ENCODE data around the gene ST3GAL2.
"Not testable (repeated sequence)": the region's sequence is repeated elsewhere in the genome, so short reads cannot be mapped to it uniquely, and the experiment has no call there.

ST3GAL2 gene

DNA sequence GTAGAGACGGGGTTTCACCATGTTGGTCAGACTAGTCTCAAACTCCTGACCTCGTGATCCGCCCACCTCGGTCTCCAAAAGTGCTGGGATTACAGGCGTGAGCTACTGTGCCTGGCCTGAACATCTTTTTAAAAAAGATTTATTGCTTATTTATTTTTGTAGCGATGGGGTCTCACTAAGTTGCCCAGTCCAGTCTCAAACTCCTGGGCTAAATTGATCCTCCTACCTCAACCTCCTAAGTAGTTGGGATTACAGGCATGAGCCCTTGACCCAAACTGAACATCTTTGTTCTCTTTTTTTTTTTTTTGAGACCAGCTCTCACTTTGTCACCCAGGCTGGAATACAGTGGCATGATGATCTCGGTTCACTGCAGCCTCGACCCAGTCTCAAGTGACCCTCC is 64.7 kb downstream of the ST3GAL2 start:
- no peak overlapping the region for H3K27ac ChIP-seq (ENCODE audit: low read length)
- peaks cover 83% of the 10 kb centered on the region for H3K36me3 ChIP-seq (ENCODE audit: insufficient read depth, low read length)

DNA sequence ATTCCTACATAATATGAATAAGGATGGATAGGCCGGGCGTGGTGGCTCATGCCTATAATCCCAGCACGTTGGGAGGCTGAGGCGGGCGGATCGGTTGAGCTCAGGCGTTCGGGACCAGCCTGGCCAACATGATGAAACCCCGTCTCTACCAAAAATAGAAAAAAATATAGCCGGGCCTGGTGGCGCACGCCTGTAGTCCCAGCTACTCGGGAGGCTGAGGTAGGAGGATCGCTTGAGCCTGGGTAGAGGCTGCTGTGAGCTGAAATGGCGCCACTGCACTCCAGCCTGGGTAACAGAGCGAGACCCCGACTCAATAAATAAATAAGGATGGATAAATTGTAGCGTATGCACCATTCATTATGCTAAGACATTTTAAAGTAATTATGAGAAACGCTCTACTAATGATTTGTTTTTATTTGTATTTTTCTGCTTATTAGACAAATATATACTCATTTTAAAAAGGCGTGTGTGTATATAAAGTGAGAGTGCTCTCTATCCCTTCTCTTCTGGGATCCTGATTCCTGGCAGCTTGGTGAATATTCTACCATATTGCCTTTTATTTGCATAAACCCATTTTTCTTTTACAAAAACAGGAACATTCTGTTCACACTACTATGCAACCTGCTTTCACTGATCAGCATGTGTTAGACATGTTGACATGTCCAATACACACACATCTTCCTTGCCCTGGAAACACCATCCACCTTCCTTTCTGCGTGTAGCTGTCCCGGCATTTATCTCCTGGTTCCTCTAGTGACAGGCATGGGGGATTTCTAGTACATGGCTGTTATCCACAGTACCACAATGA is 65.8 kb downstream of the ST3GAL2 start:
- H3K27me3 ChIP-seq (ENCODE audit: insufficient read depth, low read length, poor library complexity): no peaks in the 10 kb centered on the region
- DNase-seq (no peak), ATAC-seq (ENCODE audit: insufficient read depth, low read depth) (no peak)
- no peak overlapping the region for H2AFZ ChIP-seq (ENCODE audit: low read depth, low read length)
- no peaks in the 10 kb centered on the region for H3K79me2 ChIP-seq (ENCODE audit: insufficient read depth, low read length)
- H3K9me3 ChIP-seq (ENCODE audit: insufficient read depth, low read length, severe bottlenecking): no peaks in the 10 kb centered on the region
- no peak overlapping the region for H3K27ac ChIP-seq (ENCODE audit: low read length)
- H3K36me3 ChIP-seq (ENCODE audit: insufficient read depth, low read length): peaks cover 81% of the 10 kb centered on the region
- no peaks in the 10 kb centered on the region for H3K4me1 ChIP-seq (ENCODE audit: insufficient read depth, low read length)
- H3K4me3 ChIP-seq (ENCODE audit: low read depth in 1 of 2, low read length in 2 of 2): no peak overlapping the region
- H4K20me1 ChIP-seq (ENCODE audit: insufficient read depth, low read length): no peaks in the 10 kb centered on the region
- H3K4me2 ChIP-seq (ENCODE audit: insufficient read depth, low read length): no peak overlapping the region
- TF ChIP-seq EZH2 (IDR thresholded peaks at IDR 0.05; ENCODE audit: borderline replicate concordance, low read depth, low read length, severe bottlenecking): no peak
- no peak overlapping the region for H3K9ac ChIP-seq (ENCODE audit: low read depth, low read length)

More for the DNA sequence above, 64.7 kb downstream of the ST3GAL2 start:
- no peak overlapping the region for H3K4me3 ChIP-seq (ENCODE audit: low read depth in 1 of 2, low read length in 2 of 2)
- H4K20me1 ChIP-seq (ENCODE audit: insufficient read depth, low read length): peaks cover 5% of the 10 kb centered on the region; the same call in 1 of the 2 replicates
- no peak overlapping the region for H3K9ac ChIP-seq (ENCODE audit: low read depth, low read length)
- peaks cover 10% of the 10 kb centered on the region for H3K79me2 ChIP-seq (ENCODE audit: insufficient read depth, low read length)
- H3K9me3 ChIP-seq (ENCODE audit: insufficient read depth, low read length, severe bottlenecking): no peaks in the 10 kb centered on the region
- TF ChIP-seq EZH2 (IDR thresholded peaks at IDR 0.05; ENCODE audit: borderline replicate concordance, low read depth, low read length, severe bottlenecking): no peak
- TF ChIP-seq, protein P1, sequence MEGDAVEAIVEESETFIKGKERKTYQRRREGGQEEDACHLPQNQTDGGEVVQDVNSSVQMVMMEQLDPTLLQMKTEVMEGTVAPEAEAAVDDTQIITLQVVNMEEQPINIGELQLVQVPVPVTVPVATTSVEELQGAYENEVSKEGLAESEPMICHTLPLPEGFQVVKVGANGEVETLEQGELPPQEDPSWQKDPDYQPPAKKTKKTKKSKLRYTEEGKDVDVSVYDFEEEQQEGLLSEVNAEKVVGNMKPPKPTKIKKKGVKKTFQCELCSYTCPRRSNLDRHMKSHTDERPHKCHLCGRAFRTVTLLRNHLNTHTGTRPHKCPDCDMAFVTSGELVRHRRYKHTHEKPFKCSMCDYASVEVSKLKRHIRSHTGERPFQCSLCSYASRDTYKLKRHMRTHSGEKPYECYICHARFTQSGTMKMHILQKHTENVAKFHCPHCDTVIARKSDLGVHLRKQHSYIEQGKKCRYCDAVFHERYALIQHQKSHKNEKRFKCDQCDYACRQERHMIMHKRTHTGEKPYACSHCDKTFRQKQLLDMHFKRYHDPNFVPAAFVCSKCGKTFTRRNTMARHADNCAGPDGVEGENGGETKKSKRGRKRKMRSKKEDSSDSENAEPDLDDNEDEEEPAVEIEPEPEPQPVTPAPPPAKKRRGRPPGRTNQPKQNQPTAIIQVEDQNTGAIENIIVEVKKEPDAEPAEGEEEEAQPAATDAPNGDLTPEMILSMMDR (IDR thresholded peaks at IDR 0.05; ENCODE audit: borderline replicate concordance, extremely low read depth, low read length, poor library complexity, severe bottlenecking): no peak
- no peak for ATAC-seq (ENCODE audit: insufficient read depth, low read depth)
- no peak overlapping the region for H3K4me2 ChIP-seq (ENCODE audit: insufficient read depth, low read length)
- peaks cover 4% of the 10 kb centered on the region for H3K4me1 ChIP-seq (ENCODE audit: insufficient read depth, low read length)
- no peaks in the 10 kb centered on the region for H3K27me3 ChIP-seq (ENCODE audit: insufficient read depth, low read length, poor library complexity)
- no peak overlapping the region for H2AFZ ChIP-seq (ENCODE audit: low read depth, low read length)
- no peak for DNase-seq

DNA sequence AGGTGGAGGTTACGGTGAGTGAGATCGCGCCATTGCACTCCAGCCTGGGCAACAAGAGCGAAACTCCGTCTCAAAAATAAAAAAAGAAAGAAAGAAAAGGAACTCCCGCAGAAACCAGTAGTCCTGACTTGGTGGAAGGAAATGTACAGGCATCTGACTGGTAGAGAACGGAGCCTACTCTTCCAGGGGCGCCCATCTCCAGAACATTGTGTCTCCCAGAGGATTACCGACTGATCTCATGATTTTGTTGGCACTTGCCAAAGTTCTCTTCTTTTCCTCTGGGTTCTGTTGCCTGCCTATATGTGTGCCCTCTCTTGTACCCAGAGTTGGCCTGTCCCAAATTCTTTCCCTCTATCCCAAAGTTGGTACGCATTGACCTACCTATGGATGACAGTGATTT is 68.0 kb downstream of the ST3GAL2 start:
- DNase-seq: no peak
- Histone ChIP-seq H3K27me3 (ENCODE audit: insufficient read depth, low read length, poor library complexity) (no peaks in the 10 kb centered on the region), H3K4me1 (ENCODE audit: insufficient read depth, low read length) (no peaks in the 10 kb centered on the region), H2AFZ (ENCODE audit: low read depth, low read length) (no peak overlapping the region), H3K9me3 (ENCODE audit: insufficient read depth, low read length, severe bottlenecking) (no peaks in the 10 kb centered on the region), H3K4me3 (ENCODE audit: low read depth in 1 of 2, low read length in 2 of 2) (no peak overlapping the region), H3K4me2 (ENCODE audit: insufficient read depth, low read length) (no peak overlapping the region), H4K20me1 (ENCODE audit: insufficient read depth, low read length) (no peaks in the 10 kb centered on the region), H3K36me3 (ENCODE audit: insufficient read depth, low read length) (peaks cover 80% of the 10 kb centered on the region), H3K79me2 (ENCODE audit: insufficient read depth, low read length) (no peaks in the 10 kb centered on the region), H3K27ac (ENCODE audit: low read length) (no peak overlapping the region), H3K9ac (ENCODE audit: low read depth, low read length) (no peak overlapping the region)
- no peak for ATAC-seq (ENCODE audit: insufficient read depth, low read depth)
- TF ChIP-seq, protein P1 (IDR thresholded peaks at IDR 0.05; ENCODE audit: borderline replicate concordance, extremely low read depth, low read length, poor library complexity, severe bottlenecking): no peak
- TF ChIP-seq EZH2 (IDR thresholded peaks at IDR 0.05; ENCODE audit: borderline replicate concordance, low read depth, low read length, severe bottlenecking): no peak

DNA sequence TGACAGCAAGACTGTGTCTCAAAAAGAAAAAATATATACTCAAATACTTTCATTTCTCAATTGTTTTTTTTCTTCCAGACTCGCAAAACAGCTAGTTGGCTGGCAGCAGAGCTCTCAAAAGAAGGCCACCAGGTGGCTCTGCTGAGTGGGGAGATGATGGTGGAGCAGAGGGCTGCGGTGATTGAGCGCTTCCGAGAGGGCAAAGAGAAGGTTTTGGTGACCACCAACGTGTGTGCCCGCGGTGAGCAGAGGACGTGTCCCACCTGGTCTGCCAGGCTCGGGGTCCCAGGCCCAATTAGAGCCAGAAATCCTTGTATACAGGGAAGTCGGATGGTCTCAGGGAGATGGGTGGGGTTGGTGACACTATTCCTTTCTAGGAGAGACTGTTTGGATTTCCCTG is 68.8 kb downstream of the ST3GAL2 start:
- not testable (repeated sequence) for H3K9ac ChIP-seq (ENCODE audit: low read depth, low read length); H3K27ac ChIP-seq (ENCODE audit: low read length); H3K4me3 ChIP-seq (ENCODE audit: low read depth in 1 of 2, low read length in 2 of 2); H3K4me1 ChIP-seq (ENCODE audit: insufficient read depth, low read length); H3K79me2 ChIP-seq (ENCODE audit: insufficient read depth, low read length); H3K27me3 ChIP-seq (ENCODE audit: insufficient read depth, low read length, poor library complexity); H2AFZ ChIP-seq (ENCODE audit: low read depth, low read length); H3K9me3 ChIP-seq (ENCODE audit: insufficient read depth, low read length, severe bottlenecking); H3K4me2 ChIP-seq (ENCODE audit: insufficient read depth, low read length); H4K20me1 ChIP-seq (ENCODE audit: insufficient read depth, low read length)
- TF ChIP-seq, protein P1 (IDR thresholded peaks at IDR 0.05; ENCODE audit: borderline replicate concordance, extremely low read depth, low read length, poor library complexity, severe bottlenecking): peak; percentile 62
- ATAC-seq (ENCODE audit: insufficient read depth, low read depth) (peak; percentile 73), DNase-seq (peak; percentile 43)
- peaks cover 83% of the 10 kb centered on the region for H3K36me3 ChIP-seq (ENCODE audit: insufficient read depth, low read length)

All from DND-41 (cell line).